ENCODE data around the gene PABPC1L. TPM values are rescaled to one million over a fixed set of nuclear protein-coding genes. Genes with fewer than 3 reads are reported as not detected.

Gene PABPC1L
- total RNA-seq, 4 donors from 2014 or later = 12.0 to 112 (median 31.6) TPM

- Histone ChIP-seq H3K4me1 (peaks cover 0 to 10% (median 0%) of the 10 kb centered on the region in 4 donors), H3K4me3 (no peak overlapping the region), H3K27me3 (no peaks in the 10 kb centered on the region), H3K27ac (no peak overlapping the region), H3K36me3 (peaks cover 0 to 31% (median 14%) of the 10 kb centered on the region in 4 donors), H3K9me3 (no peaks in the 10 kb centered on the region)
- WGBS, 2 donors (ENCODE audit: low coverage in 1 of 2) = 93 to 95% methylated on average over 6 to 8 of the region's 8 CpGs
- no peak for DNase-seq
- in situ Hi-C loops (cut with MboI; ENCODE audit: low pct_ligation_motif_present in 1 of 4, low pct_unique_long_range_greater_than_20kb in 1 of 4, low sequenced_read_pairs in 3 of 4) = no loop called here
- intact Hi-C loops (cut with DNase I; ENCODE audit: low total_unique reads) = no loop called here
- TF ChIP-seq POLR2A (IDR thresholded peaks at IDR 0.05) (no peak), EP300 (IDR thresholded peaks at IDR 0.05; ENCODE audit: low read depth) (no peak), POLR2AphosphoS5 (IDR thresholded peaks at IDR 0.05) (no peak)
- TF ChIP-seq, protein P1, sequence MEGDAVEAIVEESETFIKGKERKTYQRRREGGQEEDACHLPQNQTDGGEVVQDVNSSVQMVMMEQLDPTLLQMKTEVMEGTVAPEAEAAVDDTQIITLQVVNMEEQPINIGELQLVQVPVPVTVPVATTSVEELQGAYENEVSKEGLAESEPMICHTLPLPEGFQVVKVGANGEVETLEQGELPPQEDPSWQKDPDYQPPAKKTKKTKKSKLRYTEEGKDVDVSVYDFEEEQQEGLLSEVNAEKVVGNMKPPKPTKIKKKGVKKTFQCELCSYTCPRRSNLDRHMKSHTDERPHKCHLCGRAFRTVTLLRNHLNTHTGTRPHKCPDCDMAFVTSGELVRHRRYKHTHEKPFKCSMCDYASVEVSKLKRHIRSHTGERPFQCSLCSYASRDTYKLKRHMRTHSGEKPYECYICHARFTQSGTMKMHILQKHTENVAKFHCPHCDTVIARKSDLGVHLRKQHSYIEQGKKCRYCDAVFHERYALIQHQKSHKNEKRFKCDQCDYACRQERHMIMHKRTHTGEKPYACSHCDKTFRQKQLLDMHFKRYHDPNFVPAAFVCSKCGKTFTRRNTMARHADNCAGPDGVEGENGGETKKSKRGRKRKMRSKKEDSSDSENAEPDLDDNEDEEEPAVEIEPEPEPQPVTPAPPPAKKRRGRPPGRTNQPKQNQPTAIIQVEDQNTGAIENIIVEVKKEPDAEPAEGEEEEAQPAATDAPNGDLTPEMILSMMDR (IDR thresholded peaks at IDR 0.05) = no peak
Measured at GRCh38 chr20:44981736-44982406, 72.0 kb downstream of the PABPC1L start.

DNA sequence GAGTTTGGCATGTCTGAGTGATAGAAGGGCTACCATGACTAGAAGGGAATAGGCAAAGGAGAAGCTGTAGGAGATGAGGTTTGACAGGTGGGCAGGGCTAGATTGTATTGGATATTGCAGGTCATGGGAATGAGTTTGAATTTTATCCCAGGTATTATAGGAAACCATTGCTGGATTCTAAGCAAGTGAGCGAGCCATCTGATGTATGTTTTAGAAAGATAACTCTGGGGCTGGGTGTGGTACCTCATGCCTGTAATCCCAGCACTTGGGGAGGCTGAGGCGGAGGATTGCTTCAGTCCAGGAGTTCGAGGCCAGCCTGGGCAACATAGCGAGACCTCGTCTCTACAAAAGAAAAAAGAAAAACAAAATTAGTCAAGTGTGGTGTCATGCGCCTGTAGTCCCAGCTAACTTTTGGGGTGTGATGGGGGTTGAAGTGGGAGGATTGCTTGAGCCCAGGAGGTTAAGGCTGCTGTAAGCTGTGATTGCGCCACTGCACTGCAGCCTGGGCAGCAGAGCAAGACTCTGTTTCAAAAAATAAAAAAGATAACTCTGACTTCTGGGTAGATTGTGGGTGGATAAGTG lies 73.3 kb downstream of the PABPC1L start:
- in situ Hi-C loops (cut with MboI; ENCODE audit: low pct_ligation_motif_present in 1 of 4, low pct_unique_long_range_greater_than_20kb in 1 of 4, low sequenced_read_pairs in 3 of 4) = no loop called here
- intact Hi-C loops (cut with DNase I; ENCODE audit: low total_unique reads) = no loop called here
- peaks cover 0 to 37% (median 16%) of the 10 kb centered on the region in 4 donors for H3K36me3 ChIP-seq

GRCh38 chr20:44988631-44989171 lies 78.8 kb downstream of the PABPC1L start:
- H3K9me3 ChIP-seq = no peaks in the 10 kb centered on the region
- no peaks in the 10 kb centered on the region for H3K27me3 ChIP-seq
- no peak for DNase-seq
- TF ChIP-seq EP300 (IDR thresholded peaks at IDR 0.05; ENCODE audit: low read depth) (no peak), POLR2AphosphoS5 (IDR thresholded peaks at IDR 0.05) (no peak), POLR2A (IDR thresholded peaks at IDR 0.05) (no peak)
- TF ChIP-seq, protein P1 (IDR thresholded peaks at IDR 0.05) = no peak
- H3K36me3 ChIP-seq = peaks cover 0 to 17% (median 4%) of the 10 kb centered on the region in 4 donors
- WGBS, 2 donors (ENCODE audit: low coverage in 1 of 2) = 77 to 97% methylated on average over 1 of the region's 1 CpG
- peaks cover 0 to 39% (median 18%) of the 10 kb centered on the region in 4 donors for H3K4me1 ChIP-seq
- no peak overlapping the region for H3K27ac ChIP-seq
- intact Hi-C loops (cut with DNase I; ENCODE audit: low total_unique reads) (no loop called here), in situ Hi-C loops (cut with MboI; ENCODE audit: low pct_ligation_motif_present in 1 of 4, low pct_unique_long_range_greater_than_20kb in 1 of 4, low sequenced_read_pairs in 3 of 4) (no loop called here)
- H3K4me3 ChIP-seq = no peak overlapping the region

More for the DNA sequence above, 73.3 kb downstream of the PABPC1L start:
- Histone ChIP-seq H3K4me3 (no peak overlapping the region), H3K4me1 (peaks cover 0 to 10% (median 0%) of the 10 kb centered on the region in 4 donors), H3K9me3 (no peaks in the 10 kb centered on the region), H3K27me3 (no peaks in the 10 kb centered on the region), H3K27ac (no peak overlapping the region)
- 91 to 95% methylated on average over 7 of the region's 7 CpGs for WGBS, 2 donors (ENCODE audit: low coverage in 1 of 2)
- TF ChIP-seq, protein P1 (IDR thresholded peaks at IDR 0.05) = no peak
- no peak for TF ChIP-seq POLR2AphosphoS5 (IDR thresholded peaks at IDR 0.05)
- TF ChIP-seq EP300 (IDR thresholded peaks at IDR 0.05; ENCODE audit: low read depth) = no peak
- TF ChIP-seq POLR2A (IDR thresholded peaks at IDR 0.05) = no peak
- no peak for DNase-seq

Other genes with a start within 250 kb of the PABPC1L start
- gene CCN5, start 194.7 kb upstream of the PABPC1L start, total RNA-seq = 10 to 100 TPM in 3 of 4 donors, 1 to 10 TPM in 1; 9.5 to 20.6 (median 15.9) TPM
- gene KCNK15, start 164.2 kb upstream of the PABPC1L start, total RNA-seq = 1 to 10 TPM in 1 of 4 donors, under 1 TPM in 1, not detected in 2; 0.27 to 1.3 TPM
- 1 to 10 TPM in 3 of 4 donors, not detected in 1; 1.1 to 5.6 (median 1.9) TPM for gene RIMS4, start 99.5 kb upstream of the PABPC1L start, total RNA-seq
- 100 to 1,000 TPM in 2 of 4 donors, 10 to 100 TPM in 2; 73.2 to 170 (median 117) TPM for gene YWHAB, start 24.4 kb upstream of the PABPC1L start, total RNA-seq
- gene TOMM34, start 50.3 kb downstream of the PABPC1L start, total RNA-seq = 10 to 100 TPM in 2 of 4 donors, 1 to 10 TPM in 2; 1.2 to 14.8 (median 9.4) TPM
- gene STK4, start 56.5 kb downstream of the PABPC1L start, total RNA-seq = 10 to 100 TPM; 30.3 to 78.1 (median 38.3) TPM
- under 1 TPM in 2 of 4 donors, not detected in 2; 0.55 to 0.64 TPM for gene KCNS1, start 191.1 kb downstream of the PABPC1L start, total RNA-seq
- not detected for gene WFDC5, start 205.1 kb downstream of the PABPC1L start, total RNA-seq
- under 1 TPM in 1 of 4 donors, not detected in 3; 0.68 TPM for gene WFDC12, start 214.4 kb downstream of the PABPC1L start, total RNA-seq

Measured in transverse colon (tissue), 4 donors.